Measurements from ENCODE around the gene C20orf141. TPM values are rescaled to one million over a fixed set of nuclear protein-coding genes. Genes with fewer than 3 reads are reported as not detected.

The C20orf141 gene
- total and polyA plus RNA-seq, 2 experiments from 2014 or later, result not detected

DNA sequence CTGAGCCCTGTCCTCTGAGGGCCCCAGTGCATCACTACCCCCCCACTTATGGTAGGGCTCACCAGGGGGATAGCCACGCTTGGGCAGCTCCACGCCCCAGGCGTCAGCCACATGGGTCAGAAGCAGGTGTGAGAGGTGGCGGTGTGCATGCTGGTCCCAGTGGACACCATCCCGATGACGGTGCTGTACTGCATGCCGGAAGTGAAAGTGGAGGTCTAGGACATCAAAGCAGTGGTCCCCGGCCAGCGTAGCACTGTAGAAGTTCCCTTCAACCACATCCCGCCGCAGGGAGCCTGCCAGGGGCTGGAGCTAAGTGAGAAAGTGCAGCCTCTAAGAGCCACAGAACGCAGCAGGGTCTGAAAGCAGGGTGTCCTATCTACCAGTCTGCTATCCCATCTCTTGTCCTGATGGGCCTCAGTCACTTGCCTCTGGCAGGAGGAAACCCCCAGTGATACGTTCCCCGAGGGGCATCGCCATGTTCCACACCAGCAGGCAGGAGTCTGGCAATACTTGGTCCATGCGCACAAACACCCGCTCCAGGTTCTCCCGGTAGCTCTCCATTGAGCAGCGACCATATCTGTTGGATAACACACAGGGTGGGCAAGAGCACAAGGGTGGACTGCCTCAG lies 23.5 kb downstream of the C20orf141 start:
- no peak for DNase-seq (ENCODE audit: low read depth in 1 of 2, low spot score in 1 of 2)
- H3K27ac ChIP-seq, result no peak overlapping the region
- peaks cover 5% of the 10 kb centered on the region for H3K4me1 ChIP-seq (ENCODE audit: low read depth)
- no peaks in the 10 kb centered on the region for H3K9me3 ChIP-seq (ENCODE audit: low read depth)
- peaks cover 2% of the 10 kb centered on the region for H3K36me3 ChIP-seq
- no peak overlapping the region for H3K4me3 ChIP-seq
- no peaks in the 10 kb centered on the region for H3K27me3 ChIP-seq
- TF ChIP-seq, protein P1, sequence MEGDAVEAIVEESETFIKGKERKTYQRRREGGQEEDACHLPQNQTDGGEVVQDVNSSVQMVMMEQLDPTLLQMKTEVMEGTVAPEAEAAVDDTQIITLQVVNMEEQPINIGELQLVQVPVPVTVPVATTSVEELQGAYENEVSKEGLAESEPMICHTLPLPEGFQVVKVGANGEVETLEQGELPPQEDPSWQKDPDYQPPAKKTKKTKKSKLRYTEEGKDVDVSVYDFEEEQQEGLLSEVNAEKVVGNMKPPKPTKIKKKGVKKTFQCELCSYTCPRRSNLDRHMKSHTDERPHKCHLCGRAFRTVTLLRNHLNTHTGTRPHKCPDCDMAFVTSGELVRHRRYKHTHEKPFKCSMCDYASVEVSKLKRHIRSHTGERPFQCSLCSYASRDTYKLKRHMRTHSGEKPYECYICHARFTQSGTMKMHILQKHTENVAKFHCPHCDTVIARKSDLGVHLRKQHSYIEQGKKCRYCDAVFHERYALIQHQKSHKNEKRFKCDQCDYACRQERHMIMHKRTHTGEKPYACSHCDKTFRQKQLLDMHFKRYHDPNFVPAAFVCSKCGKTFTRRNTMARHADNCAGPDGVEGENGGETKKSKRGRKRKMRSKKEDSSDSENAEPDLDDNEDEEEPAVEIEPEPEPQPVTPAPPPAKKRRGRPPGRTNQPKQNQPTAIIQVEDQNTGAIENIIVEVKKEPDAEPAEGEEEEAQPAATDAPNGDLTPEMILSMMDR (IDR thresholded peaks at IDR 0.05; ENCODE audit: low read depth, low read length), result no peak

DNA sequence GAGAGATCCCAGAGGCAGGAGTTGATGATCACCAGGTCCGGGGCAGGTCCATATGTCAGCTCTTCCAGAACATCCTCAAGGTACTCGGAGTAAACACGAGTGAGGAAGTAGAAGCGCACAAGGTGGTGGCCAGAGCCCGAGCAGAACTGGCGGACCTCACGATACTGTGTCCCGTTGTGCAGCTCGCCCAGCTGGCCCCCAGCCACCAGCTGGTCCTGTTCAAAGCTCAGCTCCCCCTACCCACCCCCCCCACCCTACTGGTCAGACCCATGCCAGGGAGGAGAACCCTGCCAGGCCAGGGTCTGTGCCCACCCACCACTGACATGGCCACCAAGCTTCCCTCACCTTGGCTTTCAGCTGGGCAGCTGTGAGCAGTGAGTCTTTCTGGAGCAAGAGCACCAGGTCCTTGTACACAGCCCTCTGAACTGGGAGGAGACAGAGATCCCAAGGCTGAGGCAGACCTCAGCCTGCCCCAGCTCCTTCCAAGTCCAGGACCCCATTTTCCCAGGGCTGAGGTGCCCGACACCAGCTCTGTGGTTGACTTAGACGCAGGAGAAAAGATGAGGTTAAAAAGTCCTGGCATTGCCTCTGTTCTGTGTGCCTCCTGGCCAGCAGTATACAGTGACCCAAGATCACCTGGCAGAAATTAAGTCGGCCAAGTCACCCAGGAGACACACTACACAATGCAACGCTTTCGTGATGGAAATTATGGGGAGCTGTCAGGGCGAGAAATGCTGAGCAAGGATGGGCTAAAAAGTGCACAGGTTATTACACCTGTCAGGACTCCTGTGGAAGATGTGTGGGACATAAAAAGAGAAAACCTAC lies 24.3 kb downstream of the C20orf141 start:
- Histone ChIP-seq H3K27me3 (no peaks in the 10 kb centered on the region), H3K36me3 (peaks cover 2% of the 10 kb centered on the region), H3K9me3 (ENCODE audit: low read depth) (no peaks in the 10 kb centered on the region), H3K4me1 (ENCODE audit: low read depth) (peaks cover 5% of the 10 kb centered on the region), H3K27ac (no peak overlapping the region), H3K4me3 (no peak overlapping the region)
- no peak for DNase-seq (ENCODE audit: low read depth in 1 of 2, low spot score in 1 of 2)
- TF ChIP-seq, protein P1 (IDR thresholded peaks at IDR 0.05; ENCODE audit: low read depth, low read length), result no peak

DNA sequence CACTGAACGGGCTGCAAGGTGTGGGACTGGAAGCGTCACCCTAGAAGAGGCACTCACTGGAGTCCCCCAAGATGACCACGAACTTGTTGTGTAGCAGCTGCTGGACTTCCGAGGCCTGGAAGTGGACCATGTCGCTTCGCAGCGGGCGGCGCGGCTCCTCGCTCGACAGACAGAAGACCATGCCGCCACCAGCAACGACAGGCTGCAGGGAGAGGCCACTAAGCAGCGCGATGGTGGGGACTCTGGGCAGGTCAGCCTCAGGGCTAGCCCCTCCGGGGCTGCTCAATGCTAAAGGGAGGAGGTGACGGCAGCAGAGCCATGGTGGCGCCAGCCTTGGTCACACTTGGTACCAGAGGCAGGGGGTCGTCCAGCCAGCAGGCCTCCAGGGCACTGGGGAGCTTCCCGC lies 24.9 kb downstream of the C20orf141 start:
- H3K27ac ChIP-seq, result no peak overlapping the region
- H3K4me1 ChIP-seq (ENCODE audit: low read depth), result peaks cover 5% of the 10 kb centered on the region
- H3K27me3 ChIP-seq, result no peaks in the 10 kb centered on the region
- peak overlapping the region; percentile 80 for H3K4me3 ChIP-seq
- peaks cover 2% of the 10 kb centered on the region for H3K36me3 ChIP-seq
- no peak for DNase-seq (ENCODE audit: low read depth in 1 of 2, low spot score in 1 of 2)
- TF ChIP-seq, protein P1 (IDR thresholded peaks at IDR 0.05; ENCODE audit: low read depth, low read length), result no peak
- no peaks in the 10 kb centered on the region for H3K9me3 ChIP-seq (ENCODE audit: low read depth)

DNA sequence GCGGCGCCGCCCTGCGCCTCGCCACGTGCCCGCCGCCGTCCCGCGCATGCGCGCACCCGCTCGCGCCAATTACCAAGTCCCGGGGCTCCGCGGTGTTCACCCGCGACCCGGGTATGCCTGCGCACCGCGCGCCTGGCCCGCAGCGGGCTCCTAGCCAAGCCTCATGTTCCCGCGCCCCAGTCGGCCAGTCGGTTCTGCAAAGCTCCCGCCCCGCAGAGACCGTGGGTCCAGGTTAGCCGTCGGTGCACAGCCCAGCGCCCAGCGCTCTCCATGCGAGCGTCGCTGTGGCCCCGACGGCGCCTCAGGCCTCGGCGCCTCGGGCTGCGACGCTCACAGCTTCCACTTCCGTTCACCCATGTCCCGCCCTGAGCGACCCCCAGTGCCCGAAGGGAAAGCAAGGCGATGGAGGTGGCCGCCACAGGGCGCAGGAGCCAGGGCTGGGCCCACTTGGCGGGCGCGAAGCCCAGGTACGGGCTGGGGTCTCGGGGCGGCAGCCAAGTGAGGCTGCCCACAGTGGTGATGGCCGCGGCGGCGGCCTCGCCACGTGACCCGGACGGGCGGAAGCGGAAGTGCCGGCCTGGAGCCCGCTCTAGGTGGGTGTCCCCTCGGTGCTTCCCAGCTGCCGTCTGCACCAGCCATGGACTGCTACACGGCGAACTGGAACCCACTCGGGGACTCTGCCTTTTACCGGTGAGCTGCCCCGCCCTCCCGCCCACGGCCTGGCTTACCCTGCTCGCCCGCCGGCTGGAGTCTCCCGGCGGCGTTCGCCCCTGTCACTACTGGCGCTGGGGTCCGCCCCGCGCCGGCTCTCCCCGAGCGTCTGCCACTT lies 25.6 kb downstream of the C20orf141 start, which contains the start of the genes PCED1A and VPS16:
Gene PCED1A, minus strand, starts transcription at position 518 of the 829 bp plus-strand sequence. CDS start 743 bp downstream, outside the sequence.
Gene VPS16, plus strand, starts transcription at position 608 of the 829 bp plus-strand sequence. Its CDS starts 30 bp downstream, at position 638.
- peaks cover 5% of the 10 kb centered on the region for H3K4me1 ChIP-seq (ENCODE audit: low read depth)
- no peaks in the 10 kb centered on the region for H3K9me3 ChIP-seq (ENCODE audit: low read depth)
- peak within 1 kb of the TSS; percentile 41 for H3K27ac ChIP-seq
- peak within 1 kb of the TSS; percentile 80 for H3K4me3 ChIP-seq
- H3K36me3 ChIP-seq, result peaks cover 2% of the 10 kb centered on the region
- no peaks in the 10 kb centered on the region for H3K27me3 ChIP-seq
- DNase-seq (ENCODE audit: low read depth in 1 of 2, low spot score in 1 of 2), result peak; percentile 89 to 92
- TF ChIP-seq, protein P1 (IDR thresholded peaks at IDR 0.05; ENCODE audit: low read depth, low read length), result no peak

DNA sequence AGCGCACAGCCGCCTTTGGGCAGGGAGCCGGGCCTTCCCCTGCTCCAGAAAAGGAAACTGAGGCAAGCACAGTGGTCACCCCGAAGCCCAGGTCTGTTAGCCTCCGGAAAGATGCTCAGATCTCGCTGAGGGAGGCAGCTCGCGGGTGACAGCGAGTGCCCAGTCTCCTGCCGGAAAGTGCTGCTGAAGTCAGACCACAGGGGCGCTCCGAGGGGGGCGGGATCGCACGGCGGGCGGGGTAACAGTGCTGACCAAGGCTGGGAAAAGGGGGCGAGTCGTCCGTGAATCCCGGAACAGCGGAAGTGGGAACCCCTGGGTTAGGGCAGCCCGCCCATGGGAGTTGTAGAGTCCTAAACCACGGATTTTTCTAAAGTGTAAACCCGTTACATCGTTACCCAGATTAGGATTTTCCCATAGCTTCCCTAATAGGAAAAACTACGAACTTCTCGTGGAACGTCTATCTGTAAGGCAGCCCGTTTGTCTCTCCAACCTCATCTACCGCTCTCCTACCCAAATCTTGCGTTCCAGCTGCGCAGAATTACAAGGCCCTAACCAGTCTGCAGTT lies 26.3 kb downstream of the C20orf141 start:
- TF ChIP-seq, protein P1 (IDR thresholded peaks at IDR 0.05; ENCODE audit: low read depth, low read length), result no peak

More for the DNA sequence above, 26.3 kb downstream of the C20orf141 start:
- H3K4me1 ChIP-seq (ENCODE audit: low read depth), result peaks cover 5% of the 10 kb centered on the region
- no peaks in the 10 kb centered on the region for H3K36me3 ChIP-seq
- peak overlapping the region; percentile 80 for H3K4me3 ChIP-seq
- peak overlapping the region; percentile 41 for H3K27ac ChIP-seq
- H3K27me3 ChIP-seq, result no peaks in the 10 kb centered on the region
- no peaks in the 10 kb centered on the region for H3K9me3 ChIP-seq (ENCODE audit: low read depth)
- peak; percentile 45 to 80 for DNase-seq (ENCODE audit: low read depth in 1 of 2, low spot score in 1 of 2)
